GM21423 (cell line): ENCODE data around the gene PACSIN2.

Source experiments
- ATAC-seq: cut with Tn5 transposase; IDR thresholded peaks from one replicate; pipeline ENCODE4 v1.9.1; 2021; ENCODE audit warnings: mild to moderate bottlenecking, moderate library complexity; ENCODE audit not compliant: unreplicated experiment

PACSIN2 gene

GRCh38 chr22:42887523-42888507 lies 127.1 kb downstream of the PACSIN2 start:
- no peak for ATAC-seq

- no peak for ATAC-seq
These were observed 127.8 kb downstream of the PACSIN2 start for GRCh38 chr22:42887120-42887519.

- ATAC-seq = no peak
These were observed 129.5 kb downstream of the PACSIN2 start for GRCh38 chr22:42885446-42885845.

GRCh38 chr22:42884616-42885375 lies 130.2 kb downstream of the PACSIN2 start:
- no peak for ATAC-seq

DNA sequence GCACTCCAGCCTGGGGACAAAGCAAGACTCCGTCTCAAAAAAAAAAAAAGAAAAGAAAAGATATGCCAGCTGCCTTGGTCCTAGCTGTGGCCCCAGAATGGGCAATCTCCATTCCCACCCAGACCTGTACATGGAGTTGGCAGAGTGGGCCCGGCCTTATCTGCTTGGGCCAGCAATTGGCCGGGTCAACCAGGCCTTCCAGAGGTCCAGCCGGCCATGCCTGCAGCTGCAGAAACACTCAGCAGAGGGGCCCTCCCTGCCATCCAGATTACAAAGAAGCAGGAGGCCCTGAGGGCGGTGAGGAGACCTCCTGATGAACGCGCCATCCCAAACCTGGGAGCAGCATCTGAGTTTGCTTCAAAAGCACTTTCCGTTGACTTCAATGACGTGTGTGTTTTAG lies 131.0 kb downstream of the PACSIN2 start:
- no peak for ATAC-seq

- ATAC-seq = no peak
These were observed 131.8 kb downstream of the PACSIN2 start for GRCh38 chr22:42883121-42883520.

DNA sequence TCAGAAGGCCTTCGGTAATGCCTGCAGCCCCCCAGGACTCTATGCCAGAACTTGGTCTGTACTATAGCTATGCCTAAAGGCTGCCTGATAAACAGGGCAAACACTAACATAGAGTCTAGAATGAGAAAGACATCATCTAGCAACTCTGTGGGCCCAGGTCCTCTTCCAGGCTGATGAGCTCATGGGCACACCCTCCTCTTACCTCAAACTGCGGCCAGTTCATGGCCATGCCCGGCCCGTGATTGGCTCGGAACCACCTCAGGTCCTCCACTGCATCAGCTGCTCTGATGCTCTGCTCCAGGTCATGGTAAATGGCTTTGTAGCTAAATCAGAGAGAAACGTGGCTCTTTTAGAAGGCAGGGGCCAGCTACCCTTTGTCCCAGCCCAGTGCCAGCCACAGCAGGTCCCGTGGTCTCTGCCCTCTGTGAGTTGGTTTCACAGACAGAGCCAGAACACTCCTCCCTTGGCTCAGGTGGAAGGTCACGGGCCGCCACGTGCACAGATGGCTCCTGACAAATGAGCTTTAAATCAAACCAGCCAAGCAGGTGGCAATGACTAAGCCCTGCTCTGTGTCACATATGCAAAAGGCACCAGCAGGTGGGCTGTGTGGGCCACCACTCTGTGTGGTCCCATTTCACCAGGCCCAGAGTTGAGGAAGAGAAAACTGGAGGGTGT lies 132.8 kb downstream of the PACSIN2 start:
- ATAC-seq = no peak

DNA sequence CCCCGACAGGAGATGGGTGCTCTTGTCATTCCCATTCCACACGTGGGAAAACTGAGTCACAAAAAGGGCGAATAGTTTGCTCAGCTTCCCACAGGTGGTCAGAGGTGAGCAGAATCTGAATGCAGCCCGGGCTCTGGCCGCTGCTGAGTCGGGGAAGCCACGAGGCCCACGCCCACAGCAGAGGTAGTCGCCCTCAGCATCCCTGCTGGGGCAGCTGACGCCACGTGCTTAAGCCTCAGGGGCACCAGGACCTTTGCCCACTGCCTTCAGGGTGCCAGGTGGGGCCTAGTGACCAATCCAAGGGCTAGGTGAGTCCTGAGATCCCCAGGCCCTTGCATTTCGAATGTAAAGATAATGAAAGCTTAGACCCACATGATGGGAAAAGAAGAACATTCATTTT lies 133.7 kb downstream of the PACSIN2 start:
- no peak for ATAC-seq

- no peak for ATAC-seq
These were observed 134.1 kb downstream of the PACSIN2 start for GRCh38 chr22:42880815-42881214.

DNA sequence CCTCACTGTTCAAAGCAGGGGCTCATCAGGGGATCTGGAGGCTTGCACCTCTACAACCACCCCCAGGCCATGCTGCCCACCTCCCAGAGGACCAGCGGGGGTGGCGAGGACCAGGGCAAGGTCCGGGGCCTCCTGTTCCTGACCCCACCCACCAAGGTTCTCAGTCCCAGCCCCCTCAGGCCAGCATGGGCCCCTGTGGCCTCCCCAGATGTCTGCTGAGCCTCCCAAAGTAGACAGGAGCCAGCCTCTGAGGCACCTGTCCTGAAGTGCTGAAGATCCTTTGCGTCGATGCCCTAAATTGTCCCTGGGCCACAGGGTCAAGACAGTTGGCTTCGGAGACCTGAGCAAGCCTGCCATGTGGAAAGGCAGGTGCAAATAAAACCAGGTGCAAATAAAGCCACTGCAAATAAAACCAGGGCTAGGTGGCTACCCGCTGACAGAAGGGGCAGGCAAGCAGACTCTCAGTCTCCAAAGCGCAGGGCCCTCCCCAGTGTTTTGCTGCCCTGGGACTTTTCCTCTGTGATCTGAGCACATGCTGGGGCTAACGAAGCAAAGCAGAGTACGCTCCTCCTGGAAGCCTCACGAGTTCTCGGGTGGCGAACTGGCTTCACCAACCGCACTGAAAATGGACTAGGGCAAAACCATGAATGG lies 135.5 kb downstream of the PACSIN2 start:
- ATAC-seq = no peak

DNA sequence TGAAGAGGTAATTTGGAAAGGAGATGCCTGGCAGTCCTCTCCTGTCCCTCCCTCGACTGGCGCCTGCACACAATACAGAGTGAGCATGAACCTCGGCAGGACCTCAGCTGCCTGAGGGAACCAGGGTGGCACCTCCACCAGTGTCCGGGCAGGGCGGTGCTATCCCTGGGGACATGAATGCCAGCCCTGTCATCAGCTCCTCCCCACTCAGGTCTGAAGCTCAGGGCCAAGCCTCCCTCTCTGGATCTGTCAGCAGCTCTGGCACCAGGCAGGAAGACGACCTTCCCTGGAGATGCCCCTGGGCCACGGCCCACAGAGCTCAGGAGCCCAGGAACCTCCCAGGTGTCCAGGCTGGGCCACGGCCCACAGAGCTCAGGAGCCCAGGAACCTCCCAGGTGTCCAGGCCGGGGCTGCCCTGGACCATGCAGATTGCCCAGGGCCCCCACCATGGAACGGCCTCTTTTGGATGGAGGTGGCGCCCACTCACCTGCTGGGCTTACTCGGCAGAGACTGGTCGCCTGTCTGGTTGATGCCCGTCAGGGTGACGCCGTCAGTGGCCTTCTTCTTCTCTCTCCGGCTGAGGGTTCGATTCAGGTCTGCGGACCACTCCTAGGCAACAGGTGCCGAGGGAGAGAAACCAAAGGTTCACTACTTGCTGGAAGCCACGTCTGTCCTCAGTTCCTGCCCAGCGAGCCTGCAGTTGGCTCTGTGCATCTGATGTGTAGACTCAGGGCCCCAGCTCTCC lies 136.2 kb downstream of the PACSIN2 start:
- ATAC-seq = no peak

DNA sequence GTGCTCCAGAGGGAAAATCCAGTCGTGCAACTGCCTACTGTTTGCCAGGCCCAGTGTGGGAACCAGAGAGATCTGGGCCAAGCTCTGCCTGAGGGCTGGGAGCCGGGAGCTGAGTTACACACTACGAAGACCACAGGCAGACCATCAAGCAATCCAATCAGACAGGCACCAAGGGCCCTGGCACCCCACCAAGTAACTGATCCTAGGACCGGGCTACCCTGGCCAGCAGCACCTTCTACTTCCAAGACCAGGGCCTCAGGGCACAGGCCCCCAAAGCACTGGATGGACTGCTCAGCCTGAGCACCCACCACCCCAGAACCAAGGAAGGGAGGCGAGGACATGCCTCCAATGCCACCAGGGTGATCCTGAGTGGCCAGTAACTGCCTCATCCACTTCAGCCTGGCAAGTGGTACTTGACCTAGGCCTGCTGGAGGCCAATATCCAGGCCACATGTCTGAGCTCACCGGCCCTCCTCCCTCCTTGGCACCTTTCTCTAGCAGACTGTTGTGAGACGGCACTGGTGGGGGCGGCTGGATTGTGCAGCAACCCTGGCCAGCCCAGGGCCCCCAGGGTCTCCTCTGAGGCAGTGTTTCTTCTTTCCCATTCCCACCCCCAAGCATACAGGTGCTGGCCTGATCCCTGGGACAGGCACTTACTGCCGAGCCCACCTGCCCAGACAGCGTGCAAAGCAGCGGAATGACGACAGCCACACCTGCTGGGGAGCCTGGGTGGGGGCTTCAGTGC lies 137.2 kb downstream of the PACSIN2 start:
- ATAC-seq = no peak

DNA sequence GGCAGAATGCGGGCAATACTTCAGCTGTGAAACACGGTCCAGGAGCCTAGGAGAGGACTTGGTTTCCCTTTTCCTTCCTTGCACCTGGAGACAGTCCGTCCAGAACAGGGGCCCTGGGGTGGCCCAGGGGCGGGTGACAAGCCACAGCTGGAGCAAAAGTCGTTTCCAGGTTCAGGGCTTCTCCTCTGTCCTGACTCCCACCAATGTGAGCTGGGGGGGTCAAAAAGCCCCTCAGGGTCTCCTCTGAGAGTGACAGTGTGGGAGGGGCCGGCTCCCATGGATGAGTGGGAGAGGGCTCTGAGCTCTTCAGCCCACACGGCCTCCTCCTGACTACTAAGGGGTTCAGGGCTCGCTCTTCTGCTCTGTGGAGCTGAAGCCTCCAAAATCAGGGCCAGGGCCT lies 137.8 kb downstream of the PACSIN2 start:
- ATAC-seq = no peak

DNA sequence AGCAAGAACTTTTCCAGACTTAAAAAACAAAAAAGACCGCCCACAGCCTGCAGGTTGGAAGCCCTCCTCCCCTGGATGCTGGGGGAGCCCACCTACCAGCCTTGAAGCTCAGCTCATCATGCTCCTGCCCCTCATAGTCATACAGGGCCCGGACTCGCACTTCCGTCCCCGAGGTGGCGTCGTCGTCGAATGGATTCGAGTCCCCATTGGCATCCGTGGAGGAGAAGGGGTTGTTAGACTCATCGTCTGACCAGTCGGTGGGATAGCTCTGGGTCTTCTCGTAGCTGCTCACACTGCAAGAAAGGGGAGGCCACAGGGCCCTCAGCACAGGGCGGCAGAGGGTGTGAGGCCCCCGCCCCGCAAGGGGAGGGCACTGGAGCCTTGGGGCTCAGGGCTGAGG lies 138.9 kb downstream of the PACSIN2 start:
- ATAC-seq = no peak

- no peak for ATAC-seq
These were observed 140.9 kb downstream of the PACSIN2 start for GRCh38 chr22:42874010-42874409.

GRCh38 chr22:42873356-42873755 lies 141.6 kb downstream of the PACSIN2 start:
- ATAC-seq = no peak

GRCh38 chr22:42872821-42873220 lies 142.1 kb downstream of the PACSIN2 start:
- no peak for ATAC-seq

GRCh38 chr22:42871146-42872050 lies 143.6 kb downstream of the PACSIN2 start:
- no peak for ATAC-seq
